PFSK-1 (cell line): ENCODE results near the gene TRERF1.

Source experiments
- FOXP2 ChIP-seq: optimal IDR thresholded peaks from 2 replicates; pipeline ENCODE3; 2011; ENCODE audit warnings: borderline replicate concordance, control low read depth, inconsistent platforms; ENCODE audit not compliant: insufficient read depth; ENCODE audit errors: extremely low read length, extremely low read depth
- POLR2AphosphoS5 ChIP-seq: IDR thresholded peaks from 2 replicates; pipeline ENCODE4 v1.6.1; 2012; ENCODE audit warnings: low read depth, mild to moderate bottlenecking, control low read depth, low read length, moderate library complexity
- SIN3A ChIP-seq: IDR thresholded peaks from 2 replicates; pipeline ENCODE4 v1.6.1; 2012; ENCODE audit warnings: mild to moderate bottlenecking, low read length, moderate library complexity, borderline replicate concordance; ENCODE audit not compliant: insufficient read depth
- TAF1 ChIP-seq: IDR thresholded peaks from 2 replicates; pipeline ENCODE4 v1.6.1; 2012; ENCODE audit warnings: low read length, control low read depth, borderline replicate concordance; ENCODE audit not compliant: insufficient read depth
- TF ChIP-seq, protein P1 (sequence below), 2 experiments: IDR thresholded peaks; 2 replicates each; pipeline versions ENCODE4 v1.6.1 to v1.8.0; 2011 to 2012; ENCODE audit warnings: low read depth in 2 of 2, low read length in 2 of 2, control low read depth in 1 of 2, inconsistent platforms in 1 of 2, mild to moderate bottlenecking in 1 of 2, moderate library complexity in 1 of 2; ENCODE audit not compliant: insufficient read depth in 1 of 2

TRERF1 gene

DNA sequence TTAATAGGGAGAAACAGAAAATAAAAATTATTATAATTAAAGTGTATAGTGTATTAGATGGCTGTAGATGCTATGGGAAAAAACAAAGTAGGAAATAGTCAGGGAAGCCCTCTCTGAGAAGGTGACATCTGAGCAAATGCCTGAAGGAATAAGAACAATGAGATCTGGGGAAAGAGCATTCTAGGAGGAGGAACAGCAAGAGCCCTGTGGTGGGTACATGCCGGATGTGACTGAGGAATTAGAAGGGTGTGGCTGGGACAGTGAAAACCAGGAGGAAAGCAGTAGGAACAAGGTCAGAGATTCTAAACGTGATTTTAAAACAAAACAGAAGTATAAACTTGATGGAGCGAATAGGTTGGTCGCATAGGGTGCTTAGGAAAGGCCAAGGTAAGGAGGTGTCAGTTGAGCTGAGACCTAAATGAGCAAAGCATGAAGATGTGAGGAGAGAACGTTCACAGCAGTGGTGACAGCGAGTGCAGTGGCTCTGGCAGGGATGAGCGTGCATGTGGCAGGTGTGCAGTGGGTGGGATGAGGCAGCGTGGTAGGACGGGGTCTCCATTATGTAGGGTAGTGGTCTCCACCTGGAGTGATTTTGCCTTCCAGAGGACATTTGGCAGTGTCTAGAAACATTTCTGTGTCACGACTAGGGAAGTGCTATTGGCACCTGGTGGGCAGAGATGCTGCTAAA, 137.0 kb downstream of the TRERF1 start:
- no peak for TF ChIP-seq FOXP2
- TF ChIP-seq SIN3A, result no peak
- no peak for TF ChIP-seq POLR2AphosphoS5
- TF ChIP-seq, protein P1, sequence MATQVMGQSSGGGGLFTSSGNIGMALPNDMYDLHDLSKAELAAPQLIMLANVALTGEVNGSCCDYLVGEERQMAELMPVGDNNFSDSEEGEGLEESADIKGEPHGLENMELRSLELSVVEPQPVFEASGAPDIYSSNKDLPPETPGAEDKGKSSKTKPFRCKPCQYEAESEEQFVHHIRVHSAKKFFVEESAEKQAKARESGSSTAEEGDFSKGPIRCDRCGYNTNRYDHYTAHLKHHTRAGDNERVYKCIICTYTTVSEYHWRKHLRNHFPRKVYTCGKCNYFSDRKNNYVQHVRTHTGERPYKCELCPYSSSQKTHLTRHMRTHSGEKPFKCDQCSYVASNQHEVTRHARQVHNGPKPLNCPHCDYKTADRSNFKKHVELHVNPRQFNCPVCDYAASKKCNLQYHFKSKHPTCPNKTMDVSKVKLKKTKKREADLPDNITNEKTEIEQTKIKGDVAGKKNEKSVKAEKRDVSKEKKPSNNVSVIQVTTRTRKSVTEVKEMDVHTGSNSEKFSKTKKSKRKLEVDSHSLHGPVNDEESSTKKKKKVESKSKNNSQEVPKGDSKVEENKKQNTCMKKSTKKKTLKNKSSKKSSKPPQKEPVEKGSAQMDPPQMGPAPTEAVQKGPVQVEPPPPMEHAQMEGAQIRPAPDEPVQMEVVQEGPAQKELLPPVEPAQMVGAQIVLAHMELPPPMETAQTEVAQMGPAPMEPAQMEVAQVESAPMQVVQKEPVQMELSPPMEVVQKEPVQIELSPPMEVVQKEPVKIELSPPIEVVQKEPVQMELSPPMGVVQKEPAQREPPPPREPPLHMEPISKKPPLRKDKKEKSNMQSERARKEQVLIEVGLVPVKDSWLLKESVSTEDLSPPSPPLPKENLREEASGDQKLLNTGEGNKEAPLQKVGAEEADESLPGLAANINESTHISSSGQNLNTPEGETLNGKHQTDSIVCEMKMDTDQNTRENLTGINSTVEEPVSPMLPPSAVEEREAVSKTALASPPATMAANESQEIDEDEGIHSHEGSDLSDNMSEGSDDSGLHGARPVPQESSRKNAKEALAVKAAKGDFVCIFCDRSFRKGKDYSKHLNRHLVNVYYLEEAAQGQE (IDR thresholded peaks at IDR 0.05; ENCODE audit: insufficient read depth in 1 of 2, low read depth in 2 of 2, low read length in 2 of 2), result no peak
- TF ChIP-seq TAF1, result no peak

DNA sequence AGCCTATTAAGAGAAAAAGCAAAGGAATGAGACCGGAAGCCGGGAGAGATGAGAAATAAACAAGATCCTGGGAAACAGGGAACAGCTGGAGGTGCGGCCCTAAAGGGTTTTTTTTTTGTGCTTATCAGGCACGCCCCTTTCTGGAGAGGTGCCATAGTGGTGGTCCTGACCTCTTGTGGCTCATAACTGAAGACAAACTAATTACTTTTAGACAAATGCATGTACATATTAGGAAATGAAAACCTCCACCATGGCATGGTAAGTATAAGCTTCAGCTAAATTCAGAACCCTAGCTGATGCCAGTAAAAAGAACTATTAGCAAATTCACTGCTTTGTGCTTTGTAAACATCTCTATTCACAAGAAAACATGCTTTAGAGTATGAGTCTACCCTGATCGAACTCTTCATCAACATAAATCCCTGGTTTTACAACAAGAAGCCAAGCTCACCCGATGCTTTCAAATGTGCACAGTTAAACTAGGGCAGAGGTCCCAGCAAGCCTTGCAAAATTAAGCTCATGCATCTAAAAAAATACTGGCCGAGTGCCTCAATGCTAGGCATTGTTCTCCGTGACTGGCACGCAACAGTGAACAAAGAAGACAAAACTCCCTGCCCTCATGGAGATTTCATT, 137.7 kb downstream of the TRERF1 start:
- no peak for TF ChIP-seq TAF1
- TF ChIP-seq, protein P1 (IDR thresholded peaks at IDR 0.05; ENCODE audit: insufficient read depth in 1 of 2, low read depth in 2 of 2, low read length in 2 of 2), result no peak
- no peak for TF ChIP-seq FOXP2
- no peak for TF ChIP-seq POLR2AphosphoS5
- no peak for TF ChIP-seq SIN3A

DNA sequence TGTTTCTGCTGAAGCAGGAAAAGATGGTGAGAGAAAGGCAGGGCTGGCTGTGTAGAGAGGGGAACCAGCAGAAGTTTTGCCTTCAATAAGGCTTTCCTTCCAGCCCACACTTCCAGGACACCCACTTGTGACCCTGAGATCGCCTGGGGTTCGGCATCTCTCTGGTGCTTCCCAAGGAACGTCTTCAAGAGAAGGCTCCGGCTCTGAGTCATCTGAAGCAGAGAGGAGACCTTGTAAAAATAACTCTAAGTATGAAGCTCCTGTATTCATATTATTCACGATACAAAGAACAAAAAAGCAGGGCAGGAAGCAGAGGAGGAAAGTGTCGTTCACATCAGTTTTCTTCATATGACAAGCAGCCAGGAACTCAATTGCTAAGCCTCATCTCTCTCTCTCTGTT, 138.7 kb downstream of the TRERF1 start:
- TF ChIP-seq TAF1 (no peak), SIN3A (no peak), FOXP2 (no peak)

GRCh38 chr6:42307141-42307470, 144.6 kb downstream of the TRERF1 start:
- TF ChIP-seq, protein P1 (IDR thresholded peaks at IDR 0.05; ENCODE audit: insufficient read depth in 1 of 2, low read depth in 2 of 2, low read length in 2 of 2), result no peak
- no peak for TF ChIP-seq POLR2AphosphoS5
- no peak for TF ChIP-seq TAF1
- TF ChIP-seq SIN3A, result no peak
- no peak for TF ChIP-seq FOXP2

DNA sequence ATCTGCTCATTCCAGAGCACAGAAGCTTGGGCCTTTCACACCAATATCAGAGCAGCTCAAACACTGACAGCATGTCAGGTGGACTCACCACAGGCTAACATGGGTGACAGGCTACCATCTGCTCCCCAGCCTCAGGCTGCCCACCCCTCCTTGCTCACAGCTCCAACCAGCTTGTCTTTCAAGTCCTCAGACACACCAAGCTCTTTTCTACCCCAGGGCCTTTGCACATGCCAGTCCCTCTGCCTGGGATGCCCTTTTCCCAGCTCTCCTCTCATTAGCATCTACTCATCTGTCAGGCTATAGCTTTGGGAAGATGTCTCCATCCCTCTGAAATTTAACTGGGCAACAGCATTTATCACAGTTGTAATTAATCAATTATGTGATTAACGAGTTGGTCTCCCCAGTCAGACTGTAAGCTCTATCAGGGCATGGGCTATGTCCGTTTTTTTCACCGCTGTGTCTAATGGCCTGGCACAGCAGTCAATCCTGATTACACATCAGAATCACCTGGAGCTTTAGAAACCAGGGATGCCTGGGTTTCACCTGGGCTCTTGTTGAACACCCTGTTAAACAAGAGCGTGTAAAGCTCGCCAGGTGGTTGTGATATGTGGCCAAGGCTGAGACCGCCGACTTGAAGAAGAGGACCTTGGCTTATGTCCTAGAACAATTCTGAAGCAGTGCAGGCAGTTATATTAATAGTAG, 145.1 kb downstream of the TRERF1 start:
- TF ChIP-seq, protein P1 (IDR thresholded peaks at IDR 0.05; ENCODE audit: insufficient read depth in 1 of 2, low read depth in 2 of 2, low read length in 2 of 2), result no peak
- TF ChIP-seq TAF1, result no peak
- no peak for TF ChIP-seq POLR2AphosphoS5
- no peak for TF ChIP-seq SIN3A
- TF ChIP-seq FOXP2, result no peak
